Activated gamma-delta T cell (primary cell): ENCODE data around the gene NEDD8.
"Not testable (repeated sequence)": the region's sequence is repeated elsewhere in the genome, so short reads cannot be mapped to it uniquely, and the experiment has no call there.

ENCODE experiments used
- DNase-seq: peaks from one replicate; lab custom pipeline; 2025; lab: John Stamatoyannopoulos, UW

The NEDD8 gene

DNA sequence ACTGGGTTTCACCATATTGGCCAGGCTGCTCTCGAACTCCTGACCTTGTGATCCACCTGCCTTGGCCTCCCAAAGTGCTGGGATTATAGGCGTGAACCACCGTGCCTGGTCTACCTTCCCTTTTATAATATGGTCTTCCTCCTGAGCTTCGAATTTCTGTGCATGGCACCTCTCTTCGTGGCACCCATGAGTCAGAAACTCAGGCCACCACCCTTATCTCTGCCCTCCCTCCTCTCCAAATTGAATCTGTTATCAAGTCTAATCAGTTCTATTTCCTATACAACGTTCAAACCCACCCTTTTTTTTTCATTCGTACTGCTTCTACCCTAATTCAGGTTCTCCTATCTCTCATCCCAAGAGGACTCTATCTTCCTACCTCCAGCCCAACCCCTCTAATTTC, 15.3 kb upstream of the NEDD8 start:
- no peak for DNase-seq

DNA sequence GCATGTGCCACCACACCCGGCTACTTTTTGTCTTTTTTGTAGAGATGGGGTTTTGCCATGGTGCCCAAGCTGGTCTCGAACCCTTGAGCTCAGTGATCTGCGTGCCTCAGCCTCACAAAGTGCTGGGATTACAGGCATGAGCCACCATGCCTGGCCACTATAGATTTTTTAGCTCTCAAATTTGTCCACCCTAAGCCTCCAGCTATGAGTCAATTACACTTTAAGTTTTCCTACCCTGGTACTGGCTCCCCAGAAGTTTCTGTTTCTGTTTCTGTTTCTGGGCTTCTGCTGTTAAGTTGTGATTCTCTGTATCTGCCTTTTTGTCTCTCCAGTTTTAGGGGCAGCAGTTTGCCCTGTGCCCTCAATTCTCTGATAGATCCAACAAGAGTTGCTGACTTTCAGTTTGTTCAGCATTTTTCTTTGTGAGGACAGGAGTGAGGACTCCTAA, 14.6 kb upstream of the NEDD8 start:
- DNase-seq: no peak

DNA sequence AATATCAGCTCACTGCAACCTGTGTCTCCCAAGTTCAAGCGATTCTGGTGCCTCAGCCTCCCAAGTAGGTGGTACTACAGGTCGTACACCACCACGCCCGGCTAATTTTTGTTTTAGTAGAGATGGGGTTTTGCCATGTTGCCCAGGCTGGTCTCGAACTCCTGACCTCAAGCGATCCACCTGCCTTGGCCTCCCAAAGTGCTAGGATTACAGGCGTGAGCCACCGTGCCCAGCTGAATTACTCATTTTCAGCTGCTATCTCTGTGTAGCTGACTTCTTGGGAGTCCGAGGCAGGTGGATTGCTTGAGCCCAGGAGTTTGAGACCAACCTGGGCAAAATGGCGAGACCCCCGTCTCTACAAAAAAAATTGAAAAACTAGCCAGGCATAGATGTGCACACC, 13.2 kb upstream of the NEDD8 start:
- DNase-seq: not testable (repeated sequence)

DNA sequence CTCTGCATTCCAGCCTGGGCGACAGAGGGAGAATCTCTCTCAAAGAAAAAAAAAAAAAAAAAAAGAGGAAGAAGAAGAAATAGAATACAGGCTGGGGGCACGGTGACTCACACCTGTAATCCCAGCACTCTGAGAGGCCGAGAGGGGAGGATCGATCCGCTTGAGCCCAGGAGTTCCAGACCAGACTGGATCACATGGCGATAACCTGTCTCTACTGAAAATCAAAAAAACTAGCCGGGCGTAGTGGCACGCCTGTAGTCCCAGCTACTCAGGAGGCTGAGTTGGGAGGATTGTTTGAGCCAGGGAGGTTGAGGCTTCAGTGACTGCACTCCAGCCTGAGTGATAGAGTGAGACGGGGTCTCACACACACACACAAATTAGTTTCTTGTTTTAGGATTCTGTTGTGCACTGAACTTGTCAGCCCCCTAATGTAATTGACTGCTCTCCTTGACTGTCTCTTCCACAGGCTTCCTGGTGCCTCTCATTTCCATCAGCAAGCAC, 11.2 kb upstream of the NEDD8 start:
- no peak for DNase-seq

DNA sequence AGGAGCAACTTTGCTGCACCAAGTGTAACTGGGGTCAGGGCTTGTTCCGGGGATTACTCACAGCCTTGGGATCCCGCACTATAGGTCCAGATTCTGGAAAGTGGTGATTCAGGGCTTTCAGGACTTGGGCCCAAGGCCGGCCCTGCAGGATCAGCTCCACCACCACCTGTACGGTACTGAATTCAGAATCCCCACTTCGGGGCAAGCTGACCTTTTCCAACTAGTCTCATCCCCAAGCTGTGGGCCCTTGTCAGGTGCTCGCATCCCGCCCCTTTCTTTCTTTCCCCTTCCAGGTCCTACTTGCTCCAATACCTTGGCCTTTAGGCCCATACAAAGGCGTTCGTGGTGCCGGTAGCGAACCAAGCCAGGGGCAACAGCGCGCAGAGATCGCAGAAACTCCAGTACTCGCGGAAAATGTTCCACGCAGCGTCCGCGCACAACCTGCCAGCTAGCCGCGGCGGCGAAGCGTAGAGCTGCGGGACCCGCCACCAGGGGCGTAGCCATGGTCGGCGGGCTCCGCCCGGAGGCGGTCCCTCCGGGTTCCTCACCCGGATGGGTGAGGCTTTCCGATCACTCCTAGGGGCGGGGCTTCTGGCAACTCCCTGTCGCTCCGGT, 9.8 kb upstream of the NEDD8 start:
- DNase-seq: peak; percentile 75

DNA sequence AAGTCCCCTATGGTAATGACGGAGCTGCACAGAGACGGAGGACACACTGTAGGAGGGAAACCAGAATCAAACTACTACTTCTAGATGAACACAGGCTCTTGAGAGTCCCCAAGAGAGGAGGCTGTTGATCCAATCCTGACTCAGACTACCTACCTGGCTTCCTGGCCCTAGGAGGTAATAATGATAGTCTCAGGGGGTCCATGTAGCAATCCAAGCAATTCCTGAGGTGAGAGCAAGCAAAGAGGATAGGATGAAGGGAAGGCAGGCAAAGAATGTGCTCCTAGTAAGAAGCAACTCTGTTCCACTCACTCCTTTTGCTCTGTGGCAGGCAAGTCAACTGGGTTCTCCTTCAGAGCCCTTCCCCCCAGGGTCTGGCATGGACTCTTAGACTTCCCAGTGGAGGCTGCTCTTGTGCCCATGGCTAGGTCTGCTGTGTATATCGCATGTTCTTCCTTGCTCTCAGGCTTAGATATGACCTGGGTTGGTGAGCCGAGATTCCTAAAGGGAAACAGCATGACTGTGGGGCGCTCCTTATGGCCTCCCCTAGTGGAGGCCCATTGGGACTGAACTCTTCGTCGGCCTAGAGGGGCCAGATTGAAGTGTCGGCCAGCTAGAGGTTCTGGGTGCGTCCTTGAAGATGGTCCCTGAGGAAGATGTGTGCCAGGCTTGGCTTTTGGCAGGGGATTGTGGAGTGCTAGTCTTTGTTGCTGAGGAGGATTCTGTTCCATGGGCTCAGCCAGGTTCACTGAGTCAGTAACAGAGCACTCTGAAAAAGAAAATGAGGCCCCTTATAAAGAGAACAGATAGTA, 8.1 kb upstream of the NEDD8 start:
- no peak for DNase-seq

DNA sequence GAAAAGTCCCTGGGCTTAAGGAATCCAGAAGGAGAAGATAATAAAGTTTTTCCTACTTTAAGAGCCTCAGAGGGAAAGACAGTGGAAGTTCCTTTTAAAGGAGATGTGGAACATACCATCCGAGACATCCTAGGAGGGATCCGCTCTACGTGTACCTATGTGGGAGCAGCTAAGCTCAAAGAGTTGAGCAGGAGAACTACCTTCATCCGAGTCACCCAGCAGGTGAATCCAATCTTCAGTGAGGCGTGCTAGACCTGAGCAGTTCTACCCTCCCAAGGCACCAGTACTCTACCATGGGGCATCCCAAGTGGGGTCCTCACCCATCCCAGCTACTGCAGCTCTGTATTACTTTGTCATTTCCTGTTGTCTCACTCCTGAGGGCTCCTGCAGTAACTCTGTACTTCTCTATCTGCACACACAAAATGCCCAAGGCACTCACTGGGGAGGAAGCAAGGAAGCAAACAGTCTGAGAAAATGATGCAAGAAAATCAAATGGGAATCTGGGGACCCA, 6.4 kb upstream of the NEDD8 start:
- no peak for DNase-seq

DNA sequence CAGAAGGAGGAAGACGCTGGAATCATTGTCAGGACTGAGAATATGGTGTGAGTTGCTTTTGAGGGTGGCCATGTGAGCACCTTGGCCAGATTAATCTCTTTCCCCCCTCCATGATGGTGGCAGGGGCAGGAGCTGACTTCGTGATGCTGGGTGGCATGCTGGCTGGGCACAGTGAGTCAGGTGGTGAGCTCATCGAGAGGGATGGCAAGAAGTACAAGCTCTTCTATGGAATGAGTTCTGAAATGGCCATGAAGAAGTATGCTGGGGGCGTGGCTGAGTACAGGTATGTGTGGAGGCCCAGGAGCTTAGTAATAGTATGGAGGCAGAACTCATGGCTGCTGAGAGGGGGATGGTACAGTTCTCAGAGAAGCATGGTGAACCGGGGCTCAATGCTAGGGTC, 6.0 kb upstream of the NEDD8 start:
- no peak for DNase-seq

DNA sequence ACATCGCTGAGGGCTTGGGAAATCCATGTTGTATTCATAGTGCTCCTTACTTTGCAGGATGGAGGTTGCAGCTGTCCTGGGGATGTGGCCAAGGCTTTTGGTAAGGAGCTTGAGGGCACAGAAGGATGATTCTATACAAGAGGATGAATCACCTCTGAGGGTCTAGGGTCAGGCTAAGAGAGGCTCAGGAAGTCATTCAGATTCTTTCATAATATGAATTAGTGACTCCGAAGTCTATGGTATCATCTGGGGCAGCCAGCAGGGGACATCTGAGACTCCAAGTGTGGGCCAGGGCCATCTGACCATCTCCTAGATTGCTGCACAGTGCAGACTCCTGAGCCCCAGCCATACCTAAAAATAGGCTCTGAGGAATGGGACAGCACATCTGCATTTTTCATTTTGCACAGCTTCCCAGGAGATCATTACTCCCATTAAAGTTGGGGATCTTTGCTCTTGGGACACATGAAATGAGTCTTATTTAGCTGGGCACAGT, 5.3 kb upstream of the NEDD8 start:
- DNase-seq: no peak

DNA sequence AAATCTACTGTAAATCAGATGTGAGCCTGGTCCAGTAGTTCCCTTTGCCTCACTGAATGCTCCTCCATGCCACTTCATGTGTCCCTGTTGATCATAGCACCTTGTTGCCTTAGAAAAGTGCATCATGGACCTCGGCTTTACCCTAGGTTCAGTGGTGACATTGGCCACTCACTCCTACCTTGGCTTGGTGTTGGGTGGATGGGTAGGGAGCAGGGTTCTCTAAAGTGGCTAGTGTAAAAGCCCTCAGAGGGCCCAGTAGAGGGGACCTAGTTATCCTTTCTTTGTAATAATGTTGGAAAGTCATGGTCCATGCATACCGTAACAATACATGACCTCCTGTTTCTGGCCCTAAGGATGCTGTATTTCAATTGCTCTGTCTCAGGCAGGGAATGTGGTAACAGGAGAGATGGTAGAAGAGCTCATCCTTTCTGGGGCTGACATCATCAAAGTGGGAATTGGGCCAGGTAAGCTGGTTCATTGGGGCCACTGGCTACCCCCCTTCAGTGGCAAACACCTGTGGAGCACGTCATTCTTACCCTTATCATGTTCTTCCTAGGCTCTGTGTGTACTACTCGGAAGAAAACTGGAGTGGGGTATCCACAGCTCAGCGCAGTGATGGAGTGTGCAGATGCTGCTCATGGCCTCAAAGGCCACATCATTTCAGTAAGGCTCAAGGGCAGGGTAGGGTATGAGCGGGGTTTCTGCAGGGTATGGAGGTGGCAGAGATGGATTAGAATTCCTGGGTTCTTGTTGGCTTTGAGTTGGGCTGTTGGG, 4.7 kb upstream of the NEDD8 start:
- no peak for DNase-seq

DNA sequence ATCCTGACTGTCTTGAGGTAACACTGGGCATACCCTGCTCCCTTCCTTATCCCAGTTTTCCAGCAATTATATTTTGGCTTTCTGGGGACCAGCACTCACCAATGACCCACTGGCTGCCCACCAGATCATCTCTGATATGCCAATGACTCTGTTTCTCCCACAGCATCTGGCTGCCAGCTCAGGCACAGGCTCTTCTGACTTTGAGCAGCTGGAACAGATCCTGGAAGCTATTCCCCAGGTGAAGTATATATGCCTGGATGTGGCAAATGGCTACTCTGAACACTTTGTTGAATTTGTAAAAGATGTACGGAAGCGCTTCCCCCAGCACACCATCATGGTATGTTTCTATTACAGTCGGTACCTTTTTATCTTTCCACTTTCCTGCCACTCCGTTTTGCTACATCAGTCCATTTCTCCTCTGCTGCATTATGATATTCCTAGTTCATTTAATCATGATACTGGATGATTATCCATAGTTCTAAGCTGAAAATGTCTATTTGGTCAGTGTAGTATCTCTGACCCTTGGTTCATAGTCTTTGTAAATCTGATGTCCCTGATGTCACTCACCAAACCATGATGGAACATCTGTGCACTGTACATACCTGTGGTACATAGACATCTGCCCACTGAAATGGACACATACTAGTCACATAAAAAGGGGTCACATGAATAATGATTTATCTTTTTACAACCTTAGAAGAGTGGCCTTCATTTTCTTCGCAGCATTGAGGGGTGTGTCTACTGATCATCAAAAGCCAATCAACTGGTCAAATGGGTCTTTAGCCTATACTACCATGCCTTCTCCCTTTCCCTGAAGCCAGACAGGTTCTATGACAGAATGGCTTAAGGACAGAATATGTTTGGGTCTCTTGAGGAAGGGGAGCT, 3.9 kb upstream of the NEDD8 start:
- DNase-seq: no peak

DNA sequence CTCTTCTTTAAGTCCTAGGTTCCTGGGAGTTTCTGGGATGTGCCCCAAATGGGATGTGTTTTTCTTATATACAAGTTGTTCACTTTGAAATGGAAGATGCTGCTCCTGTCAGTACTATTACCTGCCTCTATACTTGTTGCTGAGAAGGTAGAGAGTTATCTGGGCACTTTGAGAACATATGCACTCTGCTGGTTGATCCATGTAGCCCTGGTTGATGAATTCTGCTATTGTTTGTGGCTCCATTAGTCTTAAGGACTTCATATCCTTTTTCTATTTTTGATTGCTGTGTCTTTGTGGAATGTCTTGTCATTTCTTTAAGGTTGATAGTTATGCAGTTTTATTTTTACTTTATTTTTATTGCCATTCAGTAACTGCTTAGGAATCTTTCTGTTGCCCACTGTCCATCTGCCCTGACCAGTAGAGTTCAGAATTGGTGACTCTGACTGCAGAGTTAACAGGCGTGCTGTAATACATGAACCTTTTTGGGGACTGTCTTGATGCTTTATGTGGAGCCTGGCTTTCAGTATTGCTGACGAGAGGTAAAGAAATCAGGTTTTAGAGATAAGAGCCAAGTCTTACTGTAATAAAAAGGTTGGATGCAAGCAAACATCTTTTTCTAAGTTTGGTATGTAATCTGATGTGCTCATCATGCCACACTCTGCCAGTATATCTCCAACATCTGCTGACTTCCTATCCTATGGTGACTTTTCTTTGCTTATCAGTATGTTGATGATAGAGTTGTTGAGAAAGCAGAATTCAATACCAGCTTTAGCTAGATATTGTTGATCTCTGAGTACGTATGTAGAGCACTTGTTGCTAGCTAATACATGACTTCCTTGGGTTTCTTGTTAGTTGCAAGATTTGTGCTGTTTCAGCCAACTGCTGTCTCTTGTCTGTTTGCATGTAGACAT, 2.2 kb upstream of the NEDD8 start:
- DNase-seq: no peak

DNA sequence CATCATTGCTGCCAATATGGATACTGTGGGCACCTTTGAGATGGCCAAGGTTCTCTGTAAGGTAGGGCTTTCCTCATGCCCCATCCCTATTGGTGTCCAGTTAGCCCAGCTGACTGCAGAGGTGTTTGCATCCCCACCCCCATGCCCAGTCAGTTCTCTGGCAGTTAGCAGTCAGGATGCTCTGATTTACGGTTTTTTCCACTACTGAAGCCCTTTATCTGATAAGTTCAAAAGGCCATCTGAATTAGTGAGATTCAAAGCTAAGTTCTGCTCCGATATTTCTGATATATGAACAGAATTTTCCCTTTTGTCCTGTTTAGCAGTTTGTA, 1.3 kb upstream of the NEDD8 start:
- DNase-seq: no peak

DNA sequence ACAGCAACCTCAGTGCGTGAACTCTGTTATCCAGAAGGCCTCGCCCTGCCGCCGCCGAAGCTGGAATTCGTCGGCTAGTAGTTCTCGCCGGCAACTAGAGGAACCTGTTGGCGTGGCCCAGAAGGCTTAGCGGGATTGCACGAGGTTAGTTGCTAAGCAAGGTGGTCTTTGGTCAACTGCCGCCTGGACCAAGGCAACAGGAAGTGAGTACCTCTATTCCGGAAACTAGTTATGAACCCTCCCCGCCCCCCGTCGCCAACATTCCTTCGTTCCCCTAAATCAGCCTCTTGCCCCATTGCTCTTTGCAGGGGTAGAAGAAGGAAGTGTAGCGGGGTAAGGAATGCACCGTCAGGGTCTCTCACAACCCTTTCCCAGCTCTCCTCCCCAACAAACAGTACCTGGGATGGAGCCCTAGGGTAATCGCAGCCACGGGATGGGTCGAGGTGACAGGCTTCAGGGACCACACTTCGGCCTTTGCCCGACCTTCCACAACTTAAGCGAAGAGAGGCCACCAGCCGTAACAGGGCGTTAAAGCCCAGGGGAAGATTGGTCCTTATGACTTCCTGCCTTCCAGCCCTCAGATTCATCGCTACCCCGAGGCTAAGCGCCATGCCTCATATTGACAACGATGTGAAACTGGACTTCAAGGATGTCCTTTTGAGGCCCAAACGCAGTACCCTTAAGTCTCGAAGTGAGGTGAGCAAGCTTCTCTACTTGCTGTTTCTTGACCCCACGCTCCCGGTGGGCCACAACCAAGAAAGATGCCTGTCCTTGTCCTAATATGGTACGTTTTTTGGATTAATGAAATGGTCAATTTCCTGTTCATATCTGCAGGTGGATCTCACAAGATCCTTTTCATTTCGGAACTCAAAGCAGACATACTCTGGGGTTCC, 724 bp upstream of the NEDD8 start, which contains the start of gene GMPR2:
TSS of gene GMPR2 (plus strand) at position 285 of the 893 bp plus-strand sequence. CDS start at position 610, 325 bp downstream.
- no peak for DNase-seq

DNA sequence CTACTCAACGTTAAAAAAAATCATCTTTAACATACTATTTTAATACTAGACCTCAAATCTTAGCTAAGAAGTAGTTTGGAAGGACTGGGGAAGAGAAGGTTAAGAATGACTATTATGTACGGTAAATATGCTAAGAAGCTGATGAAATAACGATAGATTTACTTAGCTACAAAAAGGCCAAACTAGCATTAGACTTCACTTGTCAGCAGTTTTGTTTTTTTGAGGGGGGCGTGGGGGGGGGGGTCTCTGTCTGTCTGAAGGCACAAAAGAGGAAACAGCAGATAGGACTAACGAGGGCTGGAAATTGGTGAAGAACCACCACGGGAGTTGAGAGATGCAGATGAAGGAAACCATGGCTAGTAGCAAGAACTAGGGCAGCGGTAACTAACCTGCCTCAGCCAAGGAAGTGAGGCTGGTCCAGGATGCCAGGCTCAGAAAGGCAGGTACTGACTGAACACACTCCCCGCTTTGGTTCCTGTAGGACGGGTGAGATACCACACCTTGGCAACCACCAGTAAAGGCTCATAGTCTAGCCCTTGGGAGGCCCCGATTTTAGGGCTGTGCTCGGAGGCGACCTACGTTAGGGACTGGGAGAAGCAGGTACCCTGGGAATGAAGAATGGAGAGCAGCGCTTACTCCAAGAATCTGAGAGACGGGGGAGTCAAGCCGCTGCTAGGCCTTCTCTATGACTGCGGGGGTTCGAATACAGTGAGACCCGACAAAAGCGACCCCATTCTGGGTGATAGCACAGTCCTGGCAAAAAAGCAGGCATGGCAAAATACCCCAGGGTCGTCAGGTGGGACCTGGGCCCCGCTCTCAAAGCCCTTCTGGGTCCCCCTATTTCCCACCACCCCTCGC, 675 bp downstream of the NEDD8 start:
- no peak for DNase-seq

DNA sequence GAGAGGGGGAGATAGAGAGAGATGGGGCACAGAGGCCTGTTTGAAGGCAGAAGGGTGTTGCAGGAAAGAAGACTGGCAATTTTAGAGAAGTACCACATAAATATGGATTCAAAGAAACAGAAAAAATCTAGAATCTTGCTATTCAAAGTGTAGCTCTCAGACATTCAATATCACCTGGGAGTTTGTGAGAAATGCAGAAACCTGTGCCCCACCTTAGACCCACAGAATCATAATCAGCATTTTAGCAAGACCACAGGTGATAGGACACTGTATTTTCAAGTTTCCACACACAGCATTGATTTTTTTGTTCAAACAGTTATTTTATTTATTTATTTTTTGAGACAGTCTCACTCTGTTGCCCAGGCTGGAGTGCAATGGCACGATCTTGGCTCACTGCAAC, 3.3 kb downstream of the NEDD8 start:
- DNase-seq: no peak

DNA sequence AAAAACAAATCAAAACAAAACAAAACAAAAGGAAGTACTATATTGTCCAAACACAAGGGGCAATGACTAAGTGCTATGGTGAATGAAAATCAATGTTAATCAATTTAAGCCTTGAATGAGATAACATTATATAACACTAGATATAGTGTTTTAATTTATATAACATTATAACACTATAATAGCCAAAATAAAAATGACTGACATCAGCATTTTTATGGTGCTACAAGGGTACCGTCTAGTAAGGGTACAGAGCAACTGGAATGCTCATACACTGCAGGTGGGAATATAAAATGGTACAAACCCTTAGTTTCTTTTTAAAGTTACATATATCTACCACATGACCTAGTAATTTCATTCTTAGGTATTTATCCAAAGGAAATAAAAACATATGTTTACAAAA, 5.7 kb downstream of the NEDD8 start:
- DNase-seq: no peak

DNA sequence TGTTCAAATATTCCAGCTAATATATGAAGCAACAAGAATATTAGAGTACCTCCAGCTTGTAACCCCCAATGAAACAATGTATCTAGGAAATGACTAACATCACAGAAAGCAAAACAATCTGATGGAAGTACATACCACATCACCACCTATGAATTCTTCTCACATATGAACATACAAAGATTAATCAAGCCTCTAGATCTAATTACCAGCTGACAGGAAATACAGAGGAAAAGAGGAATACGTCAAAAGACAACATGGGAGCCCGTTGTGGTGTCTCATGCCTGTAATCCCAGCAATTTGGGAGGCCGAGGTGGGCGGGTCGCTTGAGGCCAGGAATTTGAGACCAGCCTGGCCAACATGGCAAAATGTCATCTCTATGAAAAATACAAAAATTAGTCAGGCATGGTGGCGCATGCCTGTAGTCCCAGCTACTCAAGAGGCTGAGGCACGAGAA, 7.5 kb downstream of the NEDD8 start:
- no peak for DNase-seq
